ENCODE measurements around the gene TSSK2.
"Not testable (repeated sequence)": the region's sequence is repeated elsewhere in the genome, so short reads cannot be mapped to it uniquely, and the experiment has no call there.

Gene TSSK2

DNA sequence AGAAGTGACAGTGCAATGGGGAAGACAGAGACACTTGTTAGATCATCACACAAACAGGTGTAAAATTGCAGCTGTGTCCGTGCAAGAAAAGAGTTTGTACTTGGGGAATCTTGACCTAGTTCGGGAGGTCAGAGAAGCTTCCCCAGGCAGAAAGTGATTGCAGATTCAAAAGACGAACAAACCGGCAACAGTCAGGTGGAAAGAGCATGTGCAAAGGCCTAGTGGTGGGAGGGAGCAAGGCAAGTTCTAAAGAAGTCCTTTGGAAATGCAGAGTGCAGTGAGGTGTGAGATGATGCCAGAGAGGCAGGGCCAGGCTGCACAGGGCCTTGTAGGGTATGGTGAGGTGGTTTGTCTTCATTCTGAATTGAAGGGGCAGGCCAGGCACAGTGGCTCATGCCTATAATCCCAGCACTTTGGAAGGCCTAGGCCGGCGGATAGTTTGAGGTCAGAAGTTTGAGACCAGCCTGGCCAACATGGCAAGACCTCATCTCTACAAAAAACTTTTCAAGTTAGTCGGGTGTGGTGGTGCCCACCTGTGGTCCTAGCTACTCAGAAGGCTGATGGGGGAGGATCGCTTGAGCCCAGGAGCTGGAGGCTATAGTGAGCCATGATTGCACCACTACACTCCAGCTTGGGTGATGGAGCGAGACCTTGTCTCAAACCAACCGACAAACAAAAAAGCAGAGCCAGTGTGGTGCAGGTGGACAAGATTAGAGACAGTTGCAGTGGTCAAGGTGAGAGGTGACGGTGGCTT is 15.3 kb downstream of the TSSK2 start:
- DNase-seq: no peak

DNA sequence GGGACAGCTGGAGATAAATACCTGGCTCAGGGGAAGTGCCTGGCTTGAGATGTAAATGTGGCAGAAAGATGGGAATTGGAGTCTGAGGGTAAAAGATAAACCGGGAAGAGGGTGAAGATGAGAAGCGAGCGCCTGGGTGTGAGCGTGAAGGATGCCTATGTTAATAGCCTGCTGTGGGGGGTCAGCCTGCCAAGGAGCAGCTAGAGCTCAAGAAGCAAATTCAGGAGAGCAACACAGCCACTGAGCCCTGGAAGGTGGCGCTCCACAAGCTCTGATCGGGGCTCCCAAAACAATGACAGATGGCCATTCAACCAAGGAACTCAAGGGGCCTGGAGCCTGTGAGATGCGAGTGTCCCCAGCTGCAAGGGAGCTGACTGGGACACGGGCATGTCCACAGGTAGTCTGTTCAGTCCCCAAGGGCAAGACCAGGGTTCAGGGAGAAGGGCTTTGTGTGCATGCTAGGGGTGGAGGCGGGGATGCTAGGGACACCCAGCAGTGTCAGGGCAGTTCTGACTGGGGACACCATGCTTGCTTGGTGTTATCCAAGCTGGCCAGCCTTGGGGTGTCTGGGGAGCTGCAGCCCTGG is 16.2 kb downstream of the TSSK2 start:
- DNase-seq: no peak

DNA sequence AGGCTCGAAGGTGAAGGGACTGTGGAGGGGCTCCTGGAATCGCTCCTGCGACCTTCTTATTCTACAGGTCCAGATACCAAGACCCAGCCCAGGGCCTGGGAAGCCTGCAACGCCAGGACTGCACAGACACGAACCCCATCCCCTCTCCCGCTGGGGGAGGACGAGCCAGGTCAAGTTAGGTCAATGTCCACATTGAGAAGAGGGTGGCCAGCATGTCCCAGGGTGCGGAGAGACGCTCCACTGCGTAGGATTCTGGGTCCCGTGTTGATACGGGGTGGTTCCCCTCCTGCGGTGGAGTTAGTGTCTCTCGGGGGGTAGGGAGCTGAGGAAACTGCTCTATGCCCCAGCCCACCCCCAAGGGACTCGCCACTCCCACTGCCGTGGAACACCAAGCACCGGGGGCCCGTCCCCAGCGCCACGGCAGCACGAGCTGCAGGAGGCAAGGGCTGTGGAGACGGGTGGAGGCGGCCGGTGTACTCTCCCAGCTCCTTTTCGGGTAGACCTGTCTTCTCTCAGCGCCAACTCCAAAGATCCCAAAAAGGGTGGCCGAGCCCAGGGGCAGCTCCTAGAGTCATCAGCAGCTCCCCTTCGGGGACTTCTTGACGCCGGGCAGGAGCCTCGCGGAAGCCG is 17.4 kb downstream of the TSSK2 start:
- DNase-seq: no peak

DNA sequence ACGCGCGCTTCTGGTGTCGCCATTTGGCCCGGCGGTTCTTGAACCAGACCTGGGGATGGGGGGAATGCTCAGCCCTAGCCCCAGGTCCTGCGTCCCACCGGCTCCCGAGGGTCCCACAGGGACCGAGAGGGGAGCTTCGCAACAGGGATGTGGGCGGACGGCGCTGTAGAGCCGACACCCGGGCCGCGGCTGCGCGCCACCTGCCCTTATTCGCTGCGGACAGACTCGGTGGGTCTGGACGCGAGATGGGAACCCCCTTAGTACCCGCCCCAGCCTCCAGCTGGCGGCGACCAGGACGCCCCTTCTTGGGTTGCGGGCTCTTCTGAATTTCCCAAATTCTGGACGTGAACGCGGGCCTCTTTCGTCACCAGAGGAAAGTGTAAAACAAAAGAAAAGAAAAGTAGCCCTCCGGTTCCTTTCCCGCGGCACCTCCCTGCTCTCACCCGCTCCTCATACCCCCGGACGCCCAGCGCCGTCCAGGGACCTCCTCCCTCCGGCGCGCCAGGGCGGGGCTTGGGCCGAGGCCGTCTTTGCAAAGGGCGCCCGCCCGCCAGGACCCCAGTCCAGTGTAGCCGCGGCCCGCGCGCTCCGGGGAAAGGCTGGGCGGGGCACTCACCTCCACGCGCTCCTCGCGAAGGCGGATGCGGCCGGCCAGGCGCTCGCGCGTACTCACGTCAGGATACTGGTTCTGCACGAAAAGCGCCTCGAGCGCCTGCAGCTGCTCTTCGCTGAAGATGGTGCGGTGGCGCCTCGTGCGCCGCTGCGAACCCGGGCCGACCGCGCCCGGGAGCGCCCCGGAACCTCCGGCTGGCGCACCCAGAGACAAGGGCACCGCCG is 18.2 kb downstream of the TSSK2 start:
- peak; percentile 30 for DNase-seq

DNA sequence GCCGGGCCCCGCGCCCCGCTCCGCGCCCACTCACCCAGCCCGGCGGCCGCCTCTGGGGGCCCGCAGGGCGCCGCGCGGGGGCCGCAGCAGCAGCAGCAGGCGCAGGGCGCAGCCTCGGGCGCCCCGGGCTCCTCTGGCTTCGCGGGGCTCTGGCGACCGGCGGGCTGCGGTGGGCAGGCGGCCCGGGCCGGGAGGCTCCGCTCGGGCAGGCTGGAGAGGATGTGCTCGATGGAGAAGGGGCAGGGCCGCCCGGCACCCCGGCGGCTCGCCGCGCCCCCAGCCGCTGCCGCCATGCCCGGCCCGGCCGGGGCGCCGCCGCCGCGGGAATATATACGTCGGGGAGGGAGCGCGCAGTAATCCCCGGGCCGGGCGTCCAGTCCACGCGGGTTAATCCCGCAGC is 18.9 kb downstream of the TSSK2 start, which contains the start of gene GSC2:
TSS of gene GSC2 (minus strand) at position 302 of the 400 bp plus-strand sequence. CDS start at position 293, 9 bp downstream.
- no peak for DNase-seq

DNA sequence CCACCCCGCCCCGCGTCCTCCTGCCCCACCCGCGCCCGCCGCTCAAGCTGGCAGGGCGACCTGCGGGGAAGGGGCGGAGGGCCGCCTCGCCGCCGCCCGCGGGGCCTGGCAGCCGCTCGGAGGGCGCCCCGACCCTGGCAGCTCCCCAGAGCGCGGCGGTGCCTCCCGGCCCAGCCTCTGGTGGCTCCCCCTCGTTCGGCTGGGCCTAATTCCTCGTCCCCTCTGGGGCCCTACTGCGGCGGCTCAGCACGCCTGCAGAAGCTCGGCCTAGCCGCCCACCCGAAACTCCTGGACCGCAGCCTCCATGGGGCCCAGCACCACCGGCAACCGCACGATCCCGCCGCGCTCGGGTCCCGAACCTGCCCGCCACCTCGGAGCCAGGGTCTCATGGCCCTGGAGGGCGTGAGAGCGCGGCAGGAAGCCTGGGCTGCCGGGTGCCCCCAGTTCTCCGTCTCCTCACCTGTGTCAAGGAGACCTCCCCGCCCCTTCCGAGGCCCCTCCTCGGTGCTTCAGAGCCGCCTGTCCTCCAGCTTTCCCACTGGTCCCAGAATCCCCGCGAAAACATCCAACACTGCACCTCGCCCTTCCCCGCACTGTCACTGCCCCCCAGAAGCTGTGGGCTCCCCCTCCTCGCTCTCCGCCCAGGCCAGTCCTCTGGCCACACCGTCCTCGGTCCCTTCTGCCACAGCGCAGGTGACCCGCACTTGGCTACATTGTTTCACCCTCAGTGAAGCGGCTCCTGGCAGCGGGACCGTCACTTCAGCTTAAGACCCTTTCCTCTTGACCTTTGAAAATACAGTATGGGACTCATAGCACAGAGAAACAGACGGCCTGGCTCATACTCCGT is 19.6 kb downstream of the TSSK2 start:
- DNase-seq: no peak

DNA sequence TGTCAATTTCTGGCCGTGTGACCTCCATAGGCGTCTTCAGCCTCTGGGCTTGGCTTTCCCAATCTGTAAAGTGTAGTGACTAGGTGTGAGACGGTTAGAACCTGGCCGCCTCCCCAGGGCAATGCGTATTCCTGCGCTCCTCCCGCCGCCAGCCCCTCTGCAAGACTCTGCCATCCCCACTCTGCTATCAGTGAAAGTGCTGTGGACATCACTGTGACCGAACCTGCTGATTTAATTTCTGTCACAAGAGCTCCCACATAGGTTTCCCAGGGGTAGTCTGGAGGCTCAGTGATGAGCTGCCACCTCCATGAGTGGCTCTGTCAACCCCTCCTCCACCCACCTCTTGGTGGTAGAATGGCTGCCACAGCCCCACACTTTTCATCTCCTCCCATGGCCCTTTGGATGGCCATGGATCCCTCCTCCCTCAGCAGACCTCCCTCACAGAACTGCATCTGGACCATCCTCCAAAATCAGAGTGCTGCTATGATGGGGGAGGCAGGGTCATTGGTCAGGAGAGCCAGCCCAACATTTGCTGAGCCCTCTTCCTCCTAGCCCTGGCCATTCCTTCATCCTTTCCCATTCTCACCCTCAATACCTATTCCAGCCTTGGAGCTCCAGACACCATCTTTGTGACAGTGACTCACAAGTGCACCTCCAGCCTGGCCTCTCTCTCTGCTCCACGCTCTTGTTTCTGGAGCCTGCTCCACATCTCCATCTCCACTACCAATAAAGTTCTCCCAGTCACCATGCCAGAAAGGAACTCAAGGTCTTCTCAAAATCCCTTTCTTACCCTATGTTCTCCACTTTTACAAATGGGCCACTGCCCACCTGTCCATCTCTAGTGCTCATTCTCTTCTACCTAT is 20.5 kb downstream of the TSSK2 start:
- no peak for DNase-seq

DNA sequence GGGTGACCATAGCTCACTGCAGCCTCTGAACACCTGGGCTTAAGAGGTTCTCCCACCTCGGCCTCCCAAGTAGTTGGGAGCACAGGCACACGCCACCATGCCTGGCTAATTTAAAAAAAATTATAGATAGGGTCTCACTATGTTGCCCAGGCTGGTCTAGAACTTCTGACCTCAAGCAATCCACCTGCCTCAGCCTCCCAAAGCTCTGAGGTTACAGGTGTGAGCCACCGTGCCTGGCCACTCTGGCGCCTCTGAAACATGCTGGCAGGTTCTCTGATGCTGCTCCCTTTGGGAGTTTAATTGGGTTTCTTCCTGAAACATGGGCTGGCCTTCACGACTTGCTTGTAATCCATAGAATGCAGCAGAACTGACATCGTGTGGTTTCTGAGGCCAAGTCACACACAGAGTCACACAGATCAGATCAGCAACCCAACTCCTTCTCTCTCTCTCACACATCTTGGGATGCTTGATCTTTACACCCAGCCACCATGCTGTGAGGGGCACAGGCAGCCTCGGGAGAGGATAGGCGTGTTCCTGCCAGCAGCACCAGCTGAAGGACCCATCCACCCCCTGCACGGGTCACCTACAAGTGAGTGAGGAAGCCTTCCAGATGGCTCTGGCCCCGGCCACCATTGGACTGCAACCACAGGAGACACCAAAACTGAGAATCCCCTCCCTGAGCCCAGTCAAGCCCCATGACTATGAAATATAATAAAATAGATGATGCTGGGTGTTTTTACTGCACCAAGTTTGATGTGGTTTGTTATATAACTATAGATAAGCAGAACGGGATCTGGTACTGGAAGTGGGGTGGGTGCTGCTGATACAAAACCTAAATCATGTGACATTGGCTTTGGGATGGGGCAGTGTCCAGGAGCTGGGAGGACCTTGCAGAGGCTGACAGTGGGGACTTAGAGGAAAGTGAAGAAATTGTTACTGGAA is 22.1 kb downstream of the TSSK2 start:
- DNase-seq: no peak

DNA sequence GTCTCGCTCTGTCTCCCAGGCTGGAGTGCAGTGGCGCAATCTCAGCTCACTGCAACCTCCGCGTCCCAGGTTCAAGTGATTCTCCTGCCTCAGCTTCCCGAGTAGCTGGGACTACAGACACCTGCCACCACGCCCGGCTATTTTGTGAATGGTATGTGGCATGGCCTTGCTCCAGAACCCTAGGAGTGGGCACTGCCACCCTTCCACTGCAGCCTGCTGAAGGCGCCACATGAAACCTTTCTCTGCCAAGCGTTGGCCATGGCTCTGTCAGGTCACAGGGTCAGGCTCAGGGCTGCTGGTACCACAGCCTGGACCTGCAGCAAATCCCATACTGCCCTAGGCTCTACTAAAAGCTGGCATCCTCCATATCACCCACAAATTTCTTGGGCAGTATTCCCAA is 25.0 kb downstream of the TSSK2 start:
- not testable (repeated sequence) for DNase-seq

DNA sequence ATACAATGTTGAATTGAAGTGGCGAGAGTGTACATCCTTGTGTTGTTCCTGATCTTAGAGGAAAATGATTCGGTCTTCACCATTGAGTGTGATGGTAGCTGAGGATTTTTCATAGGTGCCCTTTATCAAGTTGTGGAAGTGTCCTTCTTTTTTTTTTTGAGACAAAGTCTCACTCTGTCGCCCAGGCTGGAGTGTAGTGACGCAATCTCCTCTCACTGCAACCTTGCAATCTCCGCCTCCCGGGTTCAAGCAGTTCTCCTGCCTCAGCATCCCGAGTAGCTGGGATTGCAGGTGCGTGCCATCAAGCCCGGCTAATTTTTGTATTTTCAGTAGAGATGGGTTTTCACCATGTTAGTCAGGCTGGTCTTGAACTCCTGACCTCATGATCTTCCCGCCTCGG is 27.5 kb downstream of the TSSK2 start:
- not testable (repeated sequence) for DNase-seq

DNA sequence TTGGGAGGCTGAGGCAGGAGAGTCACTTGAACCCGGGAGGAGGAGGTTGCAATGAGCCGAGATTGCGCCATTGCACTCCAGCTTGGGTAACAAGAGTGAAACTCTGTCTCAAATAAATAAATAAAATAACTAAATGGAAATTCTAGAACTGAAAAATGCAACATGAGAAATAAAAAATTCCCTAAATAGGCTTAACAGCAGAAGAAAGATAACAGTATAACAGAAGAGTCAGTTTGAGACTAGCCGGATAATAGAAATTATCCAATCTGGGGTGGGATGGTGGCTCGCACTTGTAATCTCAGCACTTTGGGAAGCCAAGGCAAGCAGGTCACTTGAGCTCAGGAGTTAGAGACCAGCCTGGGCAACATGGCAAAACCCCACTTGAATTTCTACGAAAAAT is 33.3 kb downstream of the TSSK2 start:
- DNase-seq: no peak

DNA sequence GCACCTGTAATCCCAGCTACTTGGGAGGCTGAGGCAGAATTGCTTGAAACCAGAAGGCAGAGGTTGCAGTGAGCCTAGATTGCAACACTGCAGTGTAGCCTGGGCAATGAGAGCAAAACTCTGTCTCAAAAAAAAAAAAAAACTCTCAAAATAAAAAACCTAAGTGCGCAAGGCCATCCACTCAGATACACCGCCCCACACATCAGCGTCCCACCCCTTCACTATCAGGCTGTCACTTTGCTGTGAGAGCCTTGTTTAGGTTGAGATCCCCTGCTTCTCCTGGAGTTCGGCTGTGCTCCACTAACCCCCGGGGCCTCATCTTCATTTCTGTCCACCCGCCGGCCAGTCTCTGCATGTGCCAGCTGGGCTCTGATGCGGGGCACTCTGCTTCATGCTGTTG is 35.3 kb downstream of the TSSK2 start:
- DNase-seq: no peak

DNA sequence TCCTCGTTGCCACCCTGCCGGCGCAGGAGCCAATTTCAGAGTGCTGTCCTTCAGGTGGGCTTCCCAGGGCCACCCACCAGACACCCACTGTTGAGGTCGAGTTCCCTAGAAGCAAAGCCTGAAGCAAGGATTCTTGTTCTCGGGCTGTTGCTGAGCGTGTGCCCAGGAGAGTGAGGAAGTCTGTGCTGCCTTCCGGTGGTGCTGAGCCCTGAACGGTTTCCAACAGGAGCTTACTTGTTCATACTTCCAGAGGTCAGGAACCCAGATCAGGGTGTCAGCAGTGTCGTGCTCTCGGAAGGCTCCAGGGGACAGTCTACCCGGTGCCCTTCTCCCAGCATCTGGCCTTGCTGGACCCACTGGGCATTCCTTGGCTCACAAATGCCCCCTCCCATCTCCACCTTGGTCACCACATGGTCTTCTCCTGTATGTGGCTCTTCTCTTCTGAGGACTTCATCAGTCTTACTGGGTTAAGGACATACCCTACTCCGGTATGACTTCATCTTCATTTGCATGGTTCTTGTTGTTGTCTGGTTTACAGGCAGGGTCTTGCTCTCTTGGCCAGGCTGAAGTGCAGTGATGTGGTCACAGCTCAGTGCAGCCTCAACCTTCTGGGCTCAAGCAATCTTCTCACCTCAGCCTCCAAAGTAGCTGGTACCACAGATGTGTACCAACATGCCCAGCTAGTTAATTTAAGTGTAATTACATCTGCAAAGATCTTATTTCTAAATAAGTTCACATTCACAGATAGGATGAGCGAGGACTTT is 36.2 kb downstream of the TSSK2 start:
- no peak for DNase-seq

DNA sequence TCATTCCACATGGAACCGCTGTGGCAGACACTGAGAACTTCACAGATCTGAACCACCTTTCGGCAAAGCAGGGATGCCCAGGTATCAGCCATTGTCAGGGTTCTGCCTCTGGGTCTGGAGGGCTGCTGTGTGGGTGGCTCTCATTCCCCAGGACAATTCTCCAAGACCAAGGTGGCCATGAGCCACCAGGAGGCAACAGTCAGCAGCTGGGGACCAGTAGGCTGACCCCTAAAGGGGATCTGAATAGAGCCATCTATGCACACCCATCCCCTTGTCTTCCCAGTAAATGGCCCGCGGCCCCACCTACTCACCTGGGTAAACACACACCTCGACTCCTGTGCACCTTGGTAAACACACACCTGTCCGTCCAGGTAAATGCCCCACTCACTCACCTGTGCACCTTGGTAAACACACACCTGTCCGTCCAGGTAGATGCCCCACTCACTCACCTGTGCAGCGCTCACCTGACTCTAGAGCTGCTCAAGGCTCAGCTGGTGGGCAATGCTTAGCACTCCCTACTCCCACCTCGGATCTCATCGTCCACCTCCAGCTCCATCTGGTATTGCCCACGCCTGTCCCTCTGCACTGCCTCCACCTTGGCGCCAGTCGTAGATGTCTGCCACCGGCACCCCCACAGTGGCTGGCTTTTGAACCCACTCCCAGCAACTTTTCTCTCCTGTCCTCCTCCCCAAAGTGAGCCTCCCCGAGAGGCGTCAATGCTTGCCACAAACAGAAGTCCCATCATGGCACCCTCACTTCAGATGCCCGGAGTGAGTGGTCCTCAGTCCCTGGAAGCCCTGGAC is 37.2 kb downstream of the TSSK2 start:
- DNase-seq: no peak

DNA sequence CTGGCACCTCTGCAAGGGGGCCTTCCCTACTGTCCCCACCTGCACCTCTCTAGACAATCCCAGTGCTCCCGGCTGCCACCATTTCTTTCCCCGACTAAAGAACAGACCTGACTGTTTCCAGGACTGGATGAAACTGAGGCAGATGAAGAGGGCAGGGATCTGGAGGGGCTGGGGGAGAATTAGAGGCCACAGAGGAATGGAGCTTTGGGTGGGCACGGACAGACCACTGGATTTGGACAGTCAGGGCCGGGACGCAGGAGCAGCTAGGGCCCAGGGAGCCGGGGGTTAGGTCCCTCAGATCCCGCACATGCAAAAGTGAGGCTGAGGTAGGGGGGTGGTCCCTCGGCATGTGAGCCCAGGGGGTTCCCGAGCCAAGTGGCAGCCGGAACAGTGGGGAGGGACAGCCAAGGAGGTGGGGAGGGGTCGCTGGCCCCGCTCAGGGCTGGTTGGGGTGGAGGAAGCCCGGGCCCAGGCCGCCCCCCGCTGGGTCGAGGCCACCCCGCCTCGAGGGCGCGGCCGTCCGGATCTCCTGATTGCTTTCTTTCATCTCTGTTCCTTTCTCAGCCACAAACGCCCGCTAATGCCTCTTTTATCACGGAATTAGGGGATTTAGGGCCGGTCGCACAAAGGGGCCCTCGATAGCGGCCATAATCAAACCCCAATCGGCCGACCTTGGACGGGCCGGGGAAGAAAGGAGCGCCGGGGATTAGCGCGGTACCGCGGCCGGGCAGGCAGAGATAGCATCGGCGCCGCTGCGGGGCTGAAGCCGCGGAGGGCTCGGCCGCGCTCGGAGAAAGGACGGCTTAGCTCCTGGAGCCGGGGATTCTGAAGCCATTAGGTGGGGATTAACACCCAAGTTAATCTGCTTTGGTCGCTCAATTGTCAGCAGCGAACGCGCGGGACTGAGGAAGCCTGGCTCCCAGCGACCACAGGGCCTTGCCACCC is 38.2 kb downstream of the TSSK2 start:
- no peak for DNase-seq

DNA sequence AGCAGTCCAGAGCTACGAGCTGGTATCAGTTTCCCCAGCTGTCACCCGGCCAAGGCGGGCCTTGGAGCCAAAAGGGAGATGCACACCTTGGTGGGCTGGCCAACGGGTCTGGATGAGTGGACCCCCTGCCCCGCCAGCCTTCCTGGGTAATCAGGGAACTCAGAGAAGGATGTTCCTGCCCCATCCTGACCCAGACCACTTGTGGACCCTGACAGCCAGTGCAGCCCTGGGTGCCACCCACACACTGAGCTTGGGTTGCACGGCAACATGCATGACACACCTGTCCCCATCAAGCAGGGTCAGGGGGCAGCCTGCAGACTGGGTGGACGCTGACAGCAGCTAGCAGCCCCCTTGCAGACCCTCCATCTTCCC is 38.8 kb downstream of the TSSK2 start:
- DNase-seq: no peak
